Activated CD4-positive, alpha-beta T cell treated with anti-CD3 and anti-CD28 coated beads for 48 hours (primary cell): Measurements from ENCODE around the gene PLCXD3.
"Not testable (repeated sequence)": the region's sequence is repeated elsewhere in the genome, so short reads cannot be mapped to it uniquely, and the experiment has no call there.

Experiments used
- DNase-seq: peaks from one replicate; pipeline ENCODE4 v3.0.0-alpha.2; 2020

Gene PLCXD3, protein sequence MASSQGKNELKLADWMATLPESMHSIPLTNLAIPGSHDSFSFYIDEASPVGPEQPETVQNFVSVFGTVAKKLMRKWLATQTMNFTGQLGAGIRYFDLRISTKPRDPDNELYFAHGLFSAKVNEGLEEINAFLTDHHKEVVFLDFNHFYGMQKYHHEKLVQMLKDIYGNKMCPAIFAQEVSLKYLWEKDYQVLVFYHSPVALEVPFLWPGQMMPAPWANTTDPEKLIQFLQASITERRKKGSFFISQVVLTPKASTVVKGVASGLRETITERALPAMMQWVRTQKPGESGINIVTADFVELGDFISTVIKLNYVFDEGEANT

DNA sequence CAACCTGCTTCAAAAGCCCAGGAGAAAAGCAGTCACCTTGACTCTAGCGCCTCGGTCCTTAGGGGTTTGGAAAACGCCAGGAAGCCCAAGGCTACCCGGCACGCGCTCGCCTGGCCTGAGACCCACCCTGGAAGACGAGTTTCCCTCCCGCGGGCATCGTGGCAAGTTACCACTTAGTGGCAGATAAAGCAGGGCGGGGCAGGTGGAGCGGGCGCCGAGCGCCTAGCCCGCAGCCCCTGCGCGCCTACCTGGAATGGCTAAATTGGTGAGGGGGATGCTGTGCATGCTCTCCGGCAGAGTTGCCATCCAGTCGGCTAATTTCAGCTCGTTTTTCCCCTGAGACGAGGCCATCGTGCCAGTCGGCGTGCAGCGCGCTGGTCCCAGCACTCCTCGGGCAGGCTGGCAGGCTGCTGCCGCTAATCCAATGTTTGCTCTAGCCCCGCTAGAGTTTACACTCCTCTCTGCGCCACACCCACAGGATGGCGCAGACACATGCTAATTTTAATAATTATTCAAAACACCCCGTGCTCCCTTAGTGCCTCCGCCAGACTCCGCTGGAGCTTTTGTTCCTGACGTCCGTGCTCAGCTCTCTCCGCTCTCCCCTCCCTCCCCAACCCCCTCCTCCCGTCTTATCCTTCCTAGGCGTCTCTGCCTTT is at the start of gene PLCXD3:
Gene PLCXD3 (minus strand): TSS at position 426 of the 656 bp plus-strand sequence. CDS start 75 bp downstream, at position 351.
- DNase-seq: no peak

DNA sequence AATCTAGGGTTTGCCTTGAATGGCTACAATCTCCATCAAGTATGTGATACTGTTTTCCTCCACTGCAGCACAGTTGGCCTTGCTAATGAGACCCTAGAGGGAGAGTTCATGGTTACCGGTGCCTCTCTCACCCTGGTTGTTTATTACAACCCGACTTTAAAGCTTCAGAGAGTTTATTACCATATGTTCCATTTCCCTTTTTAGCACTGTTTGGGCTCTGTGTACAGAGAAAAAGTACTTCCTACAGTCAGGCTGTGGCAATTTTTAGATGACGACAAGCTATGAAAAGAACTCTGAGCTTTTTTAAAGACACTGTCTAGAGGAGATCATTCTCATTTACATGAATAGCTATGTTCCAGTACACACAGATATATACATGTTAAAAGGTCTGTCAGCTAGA is 48.8 kb upstream of the PLCXD3 start:
- no peak for DNase-seq

DNA sequence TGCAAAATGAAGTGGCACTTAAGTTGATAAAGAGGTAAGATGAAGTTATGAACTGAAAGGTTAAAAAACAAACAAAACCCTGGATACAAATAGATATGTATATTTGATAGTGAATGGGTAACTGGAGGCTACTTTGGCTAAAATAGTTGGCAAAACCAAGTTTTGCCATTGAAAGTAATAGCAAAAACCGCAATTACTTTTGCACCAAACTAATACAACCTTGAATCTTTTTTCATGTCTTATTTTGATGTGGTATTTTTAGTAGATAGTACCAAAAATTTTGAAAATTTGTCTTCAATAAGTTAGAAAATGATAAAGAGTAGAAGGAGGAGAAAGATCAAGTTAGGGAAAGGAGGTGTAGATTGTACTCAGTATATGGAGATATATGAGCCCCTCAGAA is 47.9 kb upstream of the PLCXD3 start:
- DNase-seq: no peak

DNA sequence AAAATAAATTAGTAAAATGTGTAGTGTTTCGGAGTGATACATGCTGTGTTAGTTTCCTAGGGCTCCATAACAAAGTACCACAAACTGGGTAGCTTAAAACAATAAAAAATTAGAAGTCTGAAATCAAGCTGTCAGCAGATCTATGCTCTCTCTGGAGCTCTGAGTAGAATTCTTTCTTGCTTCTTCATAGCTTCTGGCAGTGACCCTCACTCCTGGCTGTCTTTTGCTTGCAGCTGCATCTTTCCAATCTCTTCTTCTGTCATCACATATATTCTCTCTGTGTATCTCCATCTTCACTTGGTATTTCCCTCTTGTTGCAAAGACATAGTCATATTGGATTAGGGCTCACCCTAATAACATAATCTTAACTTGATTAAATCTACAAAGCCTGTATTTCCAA is 37.6 kb upstream of the PLCXD3 start:
- DNase-seq: no peak

DNA sequence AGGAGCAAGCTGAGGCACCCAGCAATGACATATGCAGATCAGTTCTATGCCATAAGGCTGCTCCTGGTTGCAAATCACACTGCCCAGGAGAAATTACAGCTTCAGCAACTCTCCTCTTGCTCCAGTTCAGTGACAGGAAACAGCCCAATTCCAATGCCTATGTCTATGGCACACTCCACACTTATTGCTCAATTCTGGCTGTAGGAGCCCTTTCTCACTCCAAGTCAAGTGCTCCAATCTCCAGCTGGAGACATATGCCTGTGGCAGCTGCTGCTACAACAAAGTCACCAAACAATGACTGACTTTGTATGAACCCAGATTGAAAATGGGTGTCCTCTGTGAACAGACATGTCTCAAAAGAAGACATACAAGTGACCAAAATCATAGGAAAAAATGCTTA is 31.8 kb upstream of the PLCXD3 start:
- no peak for DNase-seq

DNA sequence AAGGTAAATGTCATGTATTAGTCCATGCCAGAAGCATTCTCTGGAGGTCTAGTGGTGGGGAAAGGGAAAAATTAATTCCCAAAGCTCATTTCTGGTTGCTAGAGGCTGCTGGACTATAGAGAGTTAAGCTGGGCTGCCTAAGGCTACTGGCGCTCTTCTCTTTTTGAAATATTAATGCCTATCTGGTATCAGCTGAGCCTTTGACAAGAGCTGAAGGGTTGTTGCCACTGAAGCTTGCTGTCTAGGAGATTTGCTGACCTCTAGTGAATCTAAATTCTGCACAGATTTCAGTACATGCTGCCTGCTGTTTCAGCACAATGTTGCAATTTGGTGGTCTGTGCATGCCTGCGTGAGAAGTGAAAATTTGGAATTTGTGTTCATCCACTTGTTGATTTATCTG is 29.1 kb upstream of the PLCXD3 start:
- DNase-seq: no peak

DNA sequence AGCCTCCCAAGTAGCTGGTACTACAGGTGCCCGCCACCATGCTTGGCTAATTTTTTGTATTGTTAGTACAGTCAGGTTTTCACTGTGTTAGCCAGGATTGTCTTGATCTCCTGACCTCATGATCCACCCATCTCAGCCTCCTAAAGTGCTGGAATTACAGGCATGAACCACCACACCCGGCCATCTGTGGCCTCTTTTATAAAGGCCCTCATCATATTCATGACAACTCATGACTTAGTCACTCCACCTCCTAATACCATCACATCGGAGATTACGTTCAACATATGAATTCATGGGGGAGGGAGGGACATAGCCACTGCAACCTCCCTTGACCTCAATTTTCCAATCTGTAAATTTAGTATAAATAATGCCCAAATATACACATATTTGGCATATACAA is 27.2 kb upstream of the PLCXD3 start:
- DNase-seq: no peak

DNA sequence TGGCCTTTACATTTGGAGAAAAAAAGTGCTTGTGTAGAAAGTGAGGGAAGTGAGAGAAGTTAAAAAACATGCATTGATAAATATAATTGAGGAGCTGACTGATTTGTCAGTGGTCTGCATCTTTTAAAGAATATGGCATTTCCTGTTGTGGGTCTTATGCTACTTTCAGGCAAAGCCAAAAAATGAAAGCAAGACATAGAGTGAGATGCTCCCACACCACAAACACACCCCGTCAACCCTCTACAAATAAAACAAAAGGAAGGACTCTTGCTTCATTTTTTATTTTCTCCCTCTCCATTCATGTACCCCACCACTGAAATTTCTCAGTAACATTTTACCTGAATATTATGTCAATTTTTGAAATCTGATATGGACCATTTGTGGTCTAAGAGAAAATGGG is 22.1 kb upstream of the PLCXD3 start:
- DNase-seq: no peak

DNA sequence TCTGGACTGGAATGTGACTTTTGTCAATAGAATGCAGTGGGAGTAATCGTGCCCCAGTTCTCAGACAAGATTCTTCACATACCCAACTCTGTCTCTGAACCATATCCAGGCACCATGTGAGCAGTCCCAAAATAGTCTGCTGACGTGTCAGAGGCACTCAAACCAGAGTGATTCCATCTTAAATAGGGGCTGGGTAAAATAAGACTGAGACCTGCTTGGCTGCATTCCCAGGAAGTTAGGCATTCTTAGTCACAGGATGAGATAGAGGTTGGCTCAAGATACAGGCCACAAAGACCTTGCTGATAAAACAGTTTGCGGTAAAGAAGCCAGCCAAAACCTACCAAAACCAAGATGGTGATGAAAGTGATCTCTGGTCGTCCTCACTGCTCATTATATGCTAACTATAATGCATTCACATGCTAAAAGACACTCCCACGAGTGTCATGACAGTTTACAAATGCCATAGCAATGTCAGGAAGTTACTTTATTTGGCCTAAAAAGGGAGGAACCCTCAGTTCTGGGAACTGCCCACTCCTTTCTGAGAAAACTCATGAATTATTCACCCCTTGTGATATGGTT is 16.9 kb upstream of the PLCXD3 start:
- DNase-seq: no peak

DNA sequence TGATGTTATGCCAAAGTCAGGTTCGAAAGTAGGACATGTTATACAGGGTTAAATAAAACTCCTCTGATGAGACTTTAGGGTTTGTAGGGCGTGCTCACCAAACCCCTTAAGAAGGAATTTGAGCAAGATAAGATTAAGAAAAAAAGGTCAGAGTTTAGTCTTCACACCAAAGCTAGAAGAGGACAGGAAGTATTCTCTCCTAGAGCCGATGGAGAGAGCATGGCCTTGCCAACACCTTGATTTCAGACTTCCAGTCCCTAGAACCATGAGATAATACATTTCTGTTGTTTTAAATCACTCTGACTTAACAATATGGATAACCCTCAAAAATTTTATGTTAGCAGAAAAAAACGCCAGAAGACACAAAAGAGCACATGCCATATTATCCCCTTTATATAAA is 16.3 kb upstream of the PLCXD3 start:
- no peak for DNase-seq

DNA sequence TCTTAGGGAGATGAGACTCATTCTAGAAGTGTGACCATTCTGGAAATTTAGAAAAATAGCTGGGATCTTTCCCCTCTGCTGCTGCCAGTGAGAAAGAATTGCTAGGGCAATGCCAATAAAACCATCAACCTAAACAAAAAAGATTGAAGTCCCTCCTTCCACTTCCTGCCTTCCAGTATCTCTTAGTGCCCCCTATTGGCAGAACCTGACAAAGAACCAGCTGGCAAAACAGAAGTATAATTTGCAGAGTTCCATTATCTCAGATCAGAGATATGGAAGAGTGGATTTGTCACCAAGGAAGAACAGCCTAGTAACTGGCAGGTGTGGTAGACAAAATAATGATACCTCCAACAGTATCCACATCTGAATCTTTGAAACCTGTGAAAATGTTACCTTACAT is 13.8 kb upstream of the PLCXD3 start:
- no peak for DNase-seq

DNA sequence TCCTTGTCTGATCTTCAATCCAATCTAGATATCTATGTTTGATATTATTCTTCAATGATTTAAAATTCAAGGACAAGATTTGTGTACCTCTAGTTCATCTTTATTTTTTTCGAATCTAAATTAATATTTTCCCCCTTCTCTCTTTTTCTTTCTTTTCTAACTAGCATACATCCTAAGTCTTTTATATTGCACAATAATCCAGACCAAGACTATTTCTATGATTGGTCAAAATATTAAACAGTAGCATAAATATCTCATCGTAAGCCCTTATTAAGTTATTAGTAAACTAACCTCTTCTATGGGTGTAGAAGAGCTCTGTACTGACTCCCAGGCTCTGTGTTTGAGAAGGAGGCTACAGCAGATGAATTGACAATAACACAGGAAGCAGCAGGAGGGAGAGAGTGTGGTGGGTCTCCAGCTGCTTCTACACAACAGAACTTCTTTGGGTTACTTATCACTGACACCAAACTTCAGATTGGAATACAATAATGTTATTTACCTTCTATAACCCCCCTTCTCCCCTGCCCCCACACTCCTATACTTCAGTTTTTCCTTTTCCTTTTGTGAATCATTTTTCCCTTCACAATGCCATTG is 11.9 kb upstream of the PLCXD3 start:
- DNase-seq: no peak

DNA sequence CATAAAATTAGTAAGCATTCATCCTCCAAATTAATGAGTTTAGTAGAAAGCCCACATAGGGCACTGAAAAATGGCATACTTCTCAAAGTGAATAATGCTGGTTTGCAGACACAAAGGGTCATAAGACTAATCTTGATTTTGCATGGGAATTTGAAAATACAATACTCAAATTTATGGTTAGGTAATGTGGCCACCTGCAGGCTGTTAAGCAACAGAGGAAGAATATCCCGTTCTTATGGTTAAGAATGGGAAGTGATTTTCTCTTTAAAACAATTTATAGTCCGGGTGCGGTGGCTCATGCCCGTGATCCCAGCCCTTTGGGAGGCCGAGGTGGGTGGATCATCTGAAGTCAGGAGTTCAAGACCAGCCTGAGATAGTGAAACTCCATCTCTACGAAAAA is 9.4 kb upstream of the PLCXD3 start:
- DNase-seq: no peak

DNA sequence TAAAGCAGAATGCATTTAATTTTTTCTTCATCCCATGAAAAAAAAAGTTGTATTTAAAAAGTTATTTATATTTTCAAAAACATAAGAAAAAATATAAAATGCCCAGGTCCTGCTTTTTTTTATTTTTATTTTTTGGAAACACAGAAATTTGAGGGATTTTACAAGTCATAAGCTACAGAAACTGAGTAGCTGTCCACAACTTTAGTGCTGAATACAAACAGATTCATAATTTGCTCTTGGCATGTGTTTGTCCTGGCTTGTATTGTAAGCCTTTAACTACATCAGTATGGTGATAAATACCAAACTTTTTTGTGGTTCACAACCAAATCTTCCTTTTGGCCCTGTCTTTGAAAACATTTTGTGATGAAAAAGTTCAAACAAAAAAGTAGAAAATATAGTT is 7.5 kb upstream of the PLCXD3 start:
- no peak for DNase-seq

DNA sequence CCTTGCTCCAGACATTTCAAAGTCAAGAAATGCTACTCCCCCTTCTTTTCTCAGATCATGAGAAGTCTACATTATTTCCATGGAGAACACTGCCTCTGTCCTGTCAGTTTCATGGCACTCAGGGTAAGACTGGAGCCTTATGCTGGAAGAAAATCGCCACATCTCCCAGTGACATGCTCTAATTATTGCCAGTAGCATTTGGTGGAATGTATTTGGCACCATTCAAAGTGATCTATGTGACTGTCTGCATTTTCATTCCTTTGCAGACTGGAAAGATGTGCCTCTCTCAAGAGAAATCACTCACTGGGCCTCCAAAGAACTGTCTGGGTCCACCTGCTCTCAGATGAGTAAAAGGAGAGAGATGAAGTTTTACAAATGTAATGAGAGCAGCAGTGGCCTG is 840 bp upstream of the PLCXD3 start:
- DNase-seq: no peak

DNA sequence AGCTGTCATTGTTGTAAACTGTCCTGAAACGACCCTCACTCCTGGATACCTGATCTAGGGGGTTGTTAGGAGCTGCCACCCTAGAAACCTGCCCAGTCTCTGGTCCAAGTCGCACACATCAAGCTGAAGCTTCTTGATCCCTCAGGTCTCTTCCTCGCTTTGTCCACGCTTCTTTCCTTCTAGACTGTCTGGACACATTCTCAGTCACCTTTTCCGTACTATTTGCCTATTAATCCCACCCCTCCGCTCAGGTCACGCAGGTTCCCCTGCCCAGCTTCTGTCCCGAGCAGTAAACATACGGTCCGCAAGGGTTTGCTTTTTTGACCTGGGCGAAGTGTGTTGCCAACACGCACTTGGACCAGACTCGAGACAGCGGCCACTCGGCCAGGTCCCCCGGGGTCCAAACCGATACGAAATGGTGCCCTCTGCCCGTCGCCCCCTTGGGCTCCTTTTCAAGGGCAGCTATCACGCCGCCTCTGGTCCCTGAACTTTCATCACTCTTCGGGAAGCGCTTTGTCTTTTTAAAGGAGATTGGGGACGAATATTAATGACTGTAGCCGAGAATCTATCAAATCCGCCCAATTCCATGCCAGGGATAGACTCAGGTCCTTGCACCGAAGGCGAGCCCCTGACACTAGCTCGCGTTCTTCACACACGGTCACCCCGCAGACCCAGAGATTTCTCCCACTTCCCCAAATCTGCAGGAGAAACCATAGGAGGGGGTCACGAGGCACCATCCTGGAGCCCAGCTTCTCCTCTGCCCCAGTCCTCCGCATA is 814 bp downstream of the PLCXD3 start:
- no peak for DNase-seq

DNA sequence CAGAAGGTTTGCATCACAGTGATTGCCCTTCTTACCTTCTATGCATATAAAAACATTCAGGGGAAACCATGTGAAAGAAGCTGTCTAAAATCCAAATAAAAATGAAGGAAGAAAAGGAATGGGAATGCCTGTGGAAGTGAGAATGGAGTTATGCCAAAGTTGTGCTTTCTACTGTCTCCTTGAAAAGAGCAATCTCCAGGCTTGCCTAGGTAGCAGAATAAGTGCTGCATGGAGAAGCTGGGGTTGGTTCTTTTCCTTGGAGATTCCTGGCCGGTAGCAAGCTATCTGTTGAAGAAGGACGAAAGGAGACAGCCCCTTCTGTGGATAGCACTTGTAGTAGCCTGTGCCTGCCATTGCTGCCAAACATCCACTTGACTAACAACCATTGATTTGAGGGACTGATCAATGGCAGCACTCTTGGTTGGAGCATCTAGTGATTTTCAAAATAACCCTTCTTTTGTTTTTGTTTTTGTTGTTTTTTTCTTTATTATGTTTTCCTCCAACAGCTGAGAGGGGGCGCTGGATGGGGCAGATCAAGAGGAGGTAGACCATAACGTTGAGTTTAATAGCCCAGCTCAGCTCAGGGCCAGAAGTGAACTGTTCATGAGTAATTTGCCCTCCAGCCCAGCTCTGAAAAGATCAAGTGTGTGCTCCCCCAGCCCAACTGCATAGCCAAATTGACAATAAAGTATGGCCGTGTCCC is 1.6 kb downstream of the PLCXD3 start:
- DNase-seq: no peak

DNA sequence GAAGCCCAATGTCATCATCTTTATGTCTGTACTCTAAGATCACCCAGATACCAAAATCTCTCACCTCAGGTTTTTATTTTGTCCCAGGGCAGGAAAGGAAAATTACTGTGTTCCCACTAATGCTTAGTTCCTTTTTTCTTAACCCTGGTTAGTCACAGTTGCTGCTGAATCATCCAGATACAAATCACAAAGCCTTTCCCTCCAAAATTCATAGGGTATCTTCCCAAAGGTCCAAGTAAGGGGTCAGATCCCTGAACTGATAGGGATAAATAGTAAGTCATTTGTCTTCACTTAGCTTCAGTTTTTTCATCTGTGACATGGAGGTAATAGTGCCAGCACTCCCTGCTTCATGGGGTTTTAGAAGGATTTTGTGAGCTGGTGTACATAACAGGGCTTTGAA is 2.2 kb downstream of the PLCXD3 start:
- DNase-seq: no peak

DNA sequence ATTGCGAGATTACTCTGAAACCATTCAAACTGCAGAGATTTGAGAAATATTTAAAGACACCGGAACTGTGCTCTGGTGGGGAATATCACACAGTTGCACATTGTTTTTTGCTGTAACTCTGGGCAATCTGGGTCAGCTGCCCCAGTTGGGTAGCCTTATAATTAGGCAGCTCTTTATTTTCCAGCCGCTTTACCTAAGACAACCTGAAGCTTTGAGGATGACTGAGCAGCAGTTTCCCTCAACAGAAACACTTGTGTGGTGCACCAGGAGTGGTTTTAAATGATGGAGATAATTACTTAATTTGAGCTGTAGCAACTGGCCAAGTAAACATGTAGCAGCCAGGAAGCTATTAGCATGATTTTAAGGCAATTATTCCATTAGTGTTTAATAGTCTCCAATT is 2.9 kb downstream of the PLCXD3 start:
- DNase-seq: no peak

DNA sequence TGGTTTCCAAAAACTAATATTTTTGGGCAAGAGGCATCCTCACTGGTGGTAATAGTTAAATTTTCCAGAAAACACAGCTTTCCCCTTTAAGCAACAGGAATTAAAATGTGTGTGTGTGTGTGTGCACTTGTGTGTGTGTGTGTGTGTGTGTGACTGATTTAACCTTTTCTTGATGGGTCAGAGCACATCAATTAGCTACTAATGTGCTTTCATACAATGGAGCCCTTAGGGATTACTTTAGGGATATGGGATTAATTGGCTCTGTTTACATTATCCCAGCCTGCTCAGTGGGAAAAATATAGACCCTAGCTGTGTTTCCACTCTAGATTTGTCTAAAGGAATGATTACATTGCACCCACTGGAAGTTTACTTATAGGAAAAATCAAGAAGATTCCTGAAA is 6.5 kb downstream of the PLCXD3 start:
- DNase-seq: no peak

DNA sequence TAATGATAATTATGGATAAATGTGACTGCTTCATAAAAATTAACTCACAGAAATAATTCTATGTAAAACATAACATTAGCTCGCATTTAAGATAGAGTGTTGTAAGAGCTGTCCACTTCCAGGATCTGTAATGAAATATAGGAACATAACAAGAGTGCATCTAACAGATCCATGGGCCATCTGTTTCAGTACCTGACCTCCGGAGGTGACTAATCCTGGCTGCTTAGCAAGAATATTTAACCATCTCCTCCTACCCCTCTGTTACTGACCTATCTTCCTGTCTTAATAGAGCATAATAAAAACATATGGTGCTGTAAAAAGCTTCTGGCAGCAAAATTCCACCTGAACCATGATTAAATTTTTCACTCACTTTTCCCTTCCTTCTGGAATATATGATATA is 7.1 kb downstream of the PLCXD3 start:
- no peak for DNase-seq

DNA sequence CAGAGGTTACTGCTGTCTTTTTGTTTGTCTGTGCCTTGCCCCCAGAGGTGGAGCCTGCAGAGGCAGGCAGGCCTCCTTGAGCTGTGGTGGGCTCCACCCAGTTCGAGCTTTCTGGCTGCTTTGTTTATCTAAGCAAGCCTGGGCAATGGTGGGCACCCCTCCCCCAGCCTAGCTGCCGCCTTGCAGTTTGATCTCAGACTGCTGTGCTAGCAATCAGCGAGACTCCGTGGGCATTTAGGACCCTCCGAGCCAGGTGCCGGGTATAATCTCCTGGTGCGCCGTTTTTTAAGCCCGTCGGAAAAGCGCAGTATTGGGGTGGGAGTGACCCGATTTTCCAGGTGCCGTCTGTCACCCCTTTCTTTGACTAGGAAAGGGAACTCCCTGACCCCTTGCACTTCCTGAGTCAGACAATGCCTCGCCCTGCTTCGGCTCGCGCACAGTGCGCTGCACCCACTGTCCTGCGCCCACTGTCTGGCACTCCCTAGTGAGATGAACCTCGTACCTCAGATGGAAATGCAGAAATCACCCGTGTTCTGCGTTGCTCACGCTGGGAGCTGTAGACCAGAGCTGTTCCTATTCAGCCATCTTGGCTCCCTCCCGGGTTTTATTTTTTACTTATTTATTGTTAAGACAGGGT is 16.8 kb downstream of the PLCXD3 start:
- not testable (repeated sequence) for DNase-seq
